CD4-positive, alpha-beta T cell (primary cell): ENCODE results near the gene CPNE1. TPM values are rescaled to one million over a fixed set of nuclear protein-coding genes. Genes with fewer than 3 reads are reported as not detected.

Experiments
- ATAC-seq: fragments of 200-7000 bp; cut with Tn5 transposase; one replicate; pipeline ENCODE4 v1.10.0; 2022; ENCODE audit warnings: mild to moderate bottlenecking; ENCODE audit not compliant: poor library complexity
- CTCF ChIA-PET: fragments of 350-600 bp; sonication (Branson Sonifier 250); formaldehyde crosslinking; loops from one replicate; lab custom pipeline; 2021; ENCODE audit warnings: antibody characterized with exemption, inconsistent platforms; lab: Charles Lee
- POLR2A ChIA-PET: fragments of 350-600 bp; sonication (Branson Sonifier 250); formaldehyde crosslinking; loops from one replicate; lab custom pipeline; 2021; ENCODE audit warnings: antibody characterized with exemption, inconsistent platforms; lab: Charles Lee
- DNase-seq, 14 experiments: peaks; one replicate each; pipeline ENCODE4 v3.0.0-alpha.2; 2013 to 2020; ENCODE audit warnings: mixed read lengths in 2 of 14
- H3K27ac ChIP-seq, 2 donors: one replicate each; pipeline versions ENCODE4 v1.5.1 to v1.7.0; 2013; ENCODE audit warnings: low read length in 2 of 2, low read depth in 1 of 2, mild to moderate bottlenecking in 1 of 2
- H3K27me3 ChIP-seq, 2 experiments: 1 replicate in 1 of 2; 2 replicates in 1 of 2; pipeline versions ENCODE4 v1.6.1 to v1.7.0; 2013; ENCODE audit warnings: low read length in 2 of 2, control low read depth in 1 of 2, mild to moderate bottlenecking in 1 of 2, moderate library complexity in 1 of 2; ENCODE audit not compliant: insufficient read depth in 2 of 2, control insufficient read depth in 1 of 2
- H3K36me3 ChIP-seq: one replicate; pipeline ENCODE4 v1.6.1; 2013; ENCODE audit warnings: low read length, control low read depth; ENCODE audit not compliant: insufficient read depth
- H3K4me1 ChIP-seq: one replicate; pipeline ENCODE4 v1.6.1; 2013; ENCODE audit warnings: low read length, control low read depth; ENCODE audit not compliant: insufficient read depth
- H3K4me3 ChIP-seq: one replicate; pipeline ENCODE4 v1.5.1; 2013; ENCODE audit warnings: mild to moderate bottlenecking, low read length, moderate library complexity
- H3K9me3 ChIP-seq, 2 experiments: 1 replicate in 1 of 2; 2 replicates in 1 of 2; pipeline versions ENCODE4 v1.6.1 to v1.7.0; 2013; ENCODE audit warnings: low read length in 2 of 2, mild to moderate bottlenecking in 2 of 2, control low read depth in 1 of 2, moderate library complexity in 1 of 2; ENCODE audit not compliant: control insufficient read depth in 1 of 2, insufficient read depth in 1 of 2
- H3K27ac Mint-ChIP-seq: one replicate; pipeline ENCODE4 v1.8.0; 2020; ENCODE audit warnings: mixed read lengths
- H3K27me3 Mint-ChIP-seq: one replicate; pipeline ENCODE4 v1.8.0; 2021; ENCODE audit warnings: mixed read lengths
- H3K36me3 Mint-ChIP-seq: one replicate; pipeline ENCODE4 v1.8.0; 2021; ENCODE audit warnings: low read depth, mixed read lengths
- H3K4me1 Mint-ChIP-seq: one replicate; pipeline ENCODE4 v1.8.0; 2021; ENCODE audit warnings: low read depth, mixed read lengths
- H3K4me3 Mint-ChIP-seq: one replicate; pipeline ENCODE4 v1.8.0; 2020; ENCODE audit warnings: mild to moderate bottlenecking, mixed read lengths
- H3K9me3 Mint-ChIP-seq: one replicate; pipeline ENCODE4 v1.8.0; 2020; ENCODE audit warnings: mixed read lengths
- intact Hi-C, 2 experiments: fragments of 100-400 bp; cut with DNase I in 1 of 2; cut with micrococcal nuclease in 1 of 2; formaldehyde crosslinking; loops; one replicate each; pipeline versions ENCODE4 v1.15.1 to v1.9.0; 2023 to 2025; cut with DNase I, micrococcal nuclease
- total RNA-seq, 174 experiments: library from RNA in 2 of 174; stranded (reverse) in 2 of 174; gene quantifications; one replicate each; pipeline ENCODE4 v1.2.3 and lab custom pipeline; 2021 to 2026
- TF ChIP-seq, protein P1 (sequence below): fragments of 200-600 bp; IDR thresholded peaks from one replicate; pipeline ENCODE4 v1.8.0; 2022; ENCODE audit warnings: antibody characterized with exemption, mild to moderate bottlenecking

Gene CPNE1
- total RNA-seq, 2 experiments from 2014 or later, result 146 to 153 TPM

DNA sequence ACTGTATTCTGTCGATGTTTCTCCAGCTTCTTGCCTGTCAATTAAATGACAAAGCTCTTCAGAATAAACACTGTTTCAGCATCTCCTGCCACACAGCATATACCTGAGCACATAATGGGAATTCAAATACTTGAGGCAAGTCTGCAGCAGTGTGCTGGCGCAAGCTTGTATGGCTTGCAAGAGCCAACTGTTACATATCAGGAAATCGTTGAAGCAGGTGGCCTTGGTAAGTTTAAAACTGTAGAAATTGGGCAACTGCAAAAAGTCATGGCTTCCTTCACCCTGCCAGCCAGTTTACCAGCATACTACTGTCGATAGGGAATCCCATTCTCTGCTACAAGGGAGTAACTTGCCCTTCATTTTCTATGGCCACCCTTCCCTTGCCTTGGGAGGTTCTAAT, 23.0 kb downstream of the CPNE1 start:
- Histone ChIP-seq H3K27ac (no peak overlapping the region), H3K36me3 (peaks cover 7% of the 10 kb centered on the region), H3K9me3 (no peaks in the 10 kb centered on the region), H3K4me1 (peaks cover 14% of the 10 kb centered on the region), H3K4me3 (no peak overlapping the region), H3K27me3 (no peaks in the 10 kb centered on the region)
- intact Hi-C loops, result no loop called here
- Mint-ChIP-seq H3K36me3 (peaks cover 4% of the 10 kb centered on the region), H3K27me3 (no peaks in the 10 kb centered on the region), H3K4me1 (peaks cover 90% of the 10 kb centered on the region), H3K9me3 (no peaks in the 10 kb centered on the region), H3K27ac (peak overlapping the region; percentile 79), H3K4me3 (no peak overlapping the region)
- TF ChIP-seq, protein P1, sequence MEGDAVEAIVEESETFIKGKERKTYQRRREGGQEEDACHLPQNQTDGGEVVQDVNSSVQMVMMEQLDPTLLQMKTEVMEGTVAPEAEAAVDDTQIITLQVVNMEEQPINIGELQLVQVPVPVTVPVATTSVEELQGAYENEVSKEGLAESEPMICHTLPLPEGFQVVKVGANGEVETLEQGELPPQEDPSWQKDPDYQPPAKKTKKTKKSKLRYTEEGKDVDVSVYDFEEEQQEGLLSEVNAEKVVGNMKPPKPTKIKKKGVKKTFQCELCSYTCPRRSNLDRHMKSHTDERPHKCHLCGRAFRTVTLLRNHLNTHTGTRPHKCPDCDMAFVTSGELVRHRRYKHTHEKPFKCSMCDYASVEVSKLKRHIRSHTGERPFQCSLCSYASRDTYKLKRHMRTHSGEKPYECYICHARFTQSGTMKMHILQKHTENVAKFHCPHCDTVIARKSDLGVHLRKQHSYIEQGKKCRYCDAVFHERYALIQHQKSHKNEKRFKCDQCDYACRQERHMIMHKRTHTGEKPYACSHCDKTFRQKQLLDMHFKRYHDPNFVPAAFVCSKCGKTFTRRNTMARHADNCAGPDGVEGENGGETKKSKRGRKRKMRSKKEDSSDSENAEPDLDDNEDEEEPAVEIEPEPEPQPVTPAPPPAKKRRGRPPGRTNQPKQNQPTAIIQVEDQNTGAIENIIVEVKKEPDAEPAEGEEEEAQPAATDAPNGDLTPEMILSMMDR, result no peak
- ATAC-seq (no peak), DNase-seq (no peak)
- ChIA-PET POLR2A (interaction anchor here (0.8 to 1.4 kb wide), 3 partner anchors 11 to 23 kb away, joined by 3 to 6 read pairs (median 4); no protein-coding TSS in a partner anchor), CTCF (interaction anchor here (0.6 to 1.6 kb wide), 3 partner anchors 22 to 58 kb away, joined by 3 to 4 read pairs (median 3); no protein-coding TSS in a partner anchor)

DNA sequence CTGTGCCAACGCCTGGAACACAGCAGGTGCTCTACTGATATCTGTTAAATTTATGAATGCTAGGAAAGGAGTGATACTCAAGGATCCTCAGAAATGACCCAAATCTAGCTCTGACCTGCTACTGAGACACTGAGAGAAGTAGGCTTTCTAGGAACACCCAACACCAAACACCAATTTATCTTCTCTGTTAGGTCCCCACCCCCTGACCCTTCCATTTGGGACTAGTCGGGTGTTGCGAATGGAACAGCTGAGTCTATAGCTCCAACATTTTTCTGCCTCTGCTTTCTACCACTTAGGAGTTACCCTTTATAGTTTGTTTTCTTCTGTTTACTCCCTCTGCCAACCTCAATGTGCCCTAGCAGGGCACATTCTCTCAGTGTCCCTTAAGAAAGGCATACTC, 24.0 kb downstream of the CPNE1 start:
- peaks cover 86% of the 10 kb centered on the region for H3K4me1 Mint-ChIP-seq
- no peak overlapping the region for H3K4me3 Mint-ChIP-seq

DNA sequence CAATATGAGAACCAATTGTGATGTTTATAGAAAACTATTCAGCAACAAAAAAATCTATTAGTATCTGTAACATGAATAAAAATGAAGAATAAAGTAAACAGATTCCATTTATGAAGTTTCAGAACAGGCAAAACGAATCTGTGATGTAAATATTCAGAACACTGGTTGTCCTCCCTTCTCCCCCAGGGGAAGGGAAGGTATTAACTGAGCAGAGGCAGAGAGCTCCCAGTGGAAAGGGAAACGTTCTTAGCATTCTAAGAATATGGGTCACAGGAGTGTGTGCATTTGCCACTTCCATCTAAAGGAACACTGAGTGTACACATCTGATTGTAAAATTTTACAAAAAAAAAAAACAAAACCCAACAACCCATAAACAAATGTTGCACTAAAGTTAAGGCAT, 25.9 kb downstream of the CPNE1 start:
- H3K4me1 ChIP-seq, result peaks cover 11% of the 10 kb centered on the region
- no peaks in the 10 kb centered on the region for H3K9me3 ChIP-seq
- H3K4me1 Mint-ChIP-seq, result peaks cover 77% of the 10 kb centered on the region
- no peaks in the 10 kb centered on the region for H3K9me3 Mint-ChIP-seq
- POLR2A ChIA-PET, result no interaction called here
- no peak overlapping the region for H3K4me3 ChIP-seq
- TF ChIP-seq, protein P1, result no peak
- DNase-seq (no peak), ATAC-seq (no peak)
- intact Hi-C loops, result no loop called here
- H3K4me3 Mint-ChIP-seq, result no peak overlapping the region
- H3K36me3 Mint-ChIP-seq, result peaks cover 9% of the 10 kb centered on the region
- no peak overlapping the region for H3K27ac ChIP-seq
- no peaks in the 10 kb centered on the region for H3K27me3 Mint-ChIP-seq
- peak overlapping the region; percentile 31 for H3K27ac Mint-ChIP-seq
- peaks cover 7% of the 10 kb centered on the region for H3K36me3 ChIP-seq
- no peaks in the 10 kb centered on the region for H3K27me3 ChIP-seq
- CTCF ChIA-PET, result interaction anchor here (1.0 kb wide), 1 partner anchor 19 kb away, joined by 4 read pairs; no protein-coding TSS in a partner anchor

More for the DNA sequence above, 24.0 kb downstream of the CPNE1 start:
- intact Hi-C loops, result no loop called here
- H3K27me3 ChIP-seq, result no peaks in the 10 kb centered on the region
- Mint-ChIP-seq H3K9me3 (no peaks in the 10 kb centered on the region), H3K36me3 (peaks cover 4% of the 10 kb centered on the region), H3K27me3 (no peaks in the 10 kb centered on the region), H3K27ac (peak overlapping the region; percentile 79)
- TF ChIP-seq, protein P1, result no peak
- no peak for ATAC-seq
- no peak for DNase-seq
- H3K27ac ChIP-seq, result no peak overlapping the region
- ChIA-PET POLR2A (no interaction called here), CTCF (interaction anchor here (1.6 kb wide), 1 partner anchor 21 kb away, joined by 4 read pairs; no protein-coding TSS in a partner anchor)
- peaks cover 12% of the 10 kb centered on the region for H3K4me1 ChIP-seq
- no peaks in the 10 kb centered on the region for H3K9me3 ChIP-seq
- H3K36me3 ChIP-seq, result peaks cover 7% of the 10 kb centered on the region
- no peak overlapping the region for H3K4me3 ChIP-seq
